ENCODE data around the gene PDE4A.

- no peak for TF ChIP-seq CTCF (IDR thresholded peaks at IDR 0.05)
- TF ChIP-seq POLR2A (IDR thresholded peaks at IDR 0.05) = no peak
- TF ChIP-seq POLR2AphosphoS5 (IDR thresholded peaks at IDR 0.05) = no peak
- TF ChIP-seq EP300 (IDR thresholded peaks at IDR 0.05) = no peak
Observed at GRCh38 chr19:10393137-10393536, 27.2 kb upstream of the PDE4A start.

All from suprapubic skin (tissue), 4 donors.